Activated CD4-positive, alpha-beta T cell treated with anti-CD3 and anti-CD28 coated beads, Interleukin-2, amount 10 ng/mL, durations not matched to agents 7 days and 5 days (primary cell): Measurements from ENCODE around the gene INVS. TPM values are rescaled to one million over a fixed set of nuclear protein-coding genes. Genes with fewer than 3 reads are reported as not detected.

ENCODE experiments used
- CTCF ChIA-PET: fragments of 350-600 bp; sonication (Branson Sonifier 250); formaldehyde crosslinking; loops from one replicate; lab custom pipeline; 2021; ENCODE audit warnings: antibody characterized with exemption; lab: Charles Lee
- POLR2A ChIA-PET: fragments of 350-600 bp; sonication (Branson Sonifier 250); formaldehyde crosslinking; loops from one replicate; lab custom pipeline; 2021; ENCODE audit warnings: antibody characterized with exemption; lab: Charles Lee
- DNase-seq: peaks from one replicate; pipeline ENCODE4 v3.0.0-alpha.2; 2020
- H3K27ac Mint-ChIP-seq: one replicate; pipeline ENCODE4 v1.8.0; 2021; ENCODE audit warnings: mild to moderate bottlenecking, moderate library complexity, mixed read lengths
- H3K27me3 Mint-ChIP-seq: one replicate; pipeline ENCODE4 v1.8.0; 2021; ENCODE audit warnings: mixed read lengths
- H3K36me3 Mint-ChIP-seq: one replicate; pipeline ENCODE4 v1.8.0; 2021; ENCODE audit warnings: low read depth, mixed read lengths
- H3K4me1 Mint-ChIP-seq: one replicate; pipeline ENCODE4 v1.8.0; 2021; ENCODE audit warnings: mixed read lengths
- H3K4me3 Mint-ChIP-seq: one replicate; pipeline ENCODE4 v1.8.0; 2021; ENCODE audit warnings: mild to moderate bottlenecking, moderate library complexity, mixed read lengths
- H3K9me3 Mint-ChIP-seq: one replicate; pipeline ENCODE4 v1.8.0; 2021; ENCODE audit warnings: mixed read lengths
- total RNA-seq, 2 experiments: library from RNA; stranded (reverse); gene quantifications; one replicate each; pipeline ENCODE4 v1.2.3, GENCODE V29; 2021

The INVS gene
- total RNA-seq, 2 experiments from 2014 or later, result 15.8 to 16.9 TPM

DNA sequence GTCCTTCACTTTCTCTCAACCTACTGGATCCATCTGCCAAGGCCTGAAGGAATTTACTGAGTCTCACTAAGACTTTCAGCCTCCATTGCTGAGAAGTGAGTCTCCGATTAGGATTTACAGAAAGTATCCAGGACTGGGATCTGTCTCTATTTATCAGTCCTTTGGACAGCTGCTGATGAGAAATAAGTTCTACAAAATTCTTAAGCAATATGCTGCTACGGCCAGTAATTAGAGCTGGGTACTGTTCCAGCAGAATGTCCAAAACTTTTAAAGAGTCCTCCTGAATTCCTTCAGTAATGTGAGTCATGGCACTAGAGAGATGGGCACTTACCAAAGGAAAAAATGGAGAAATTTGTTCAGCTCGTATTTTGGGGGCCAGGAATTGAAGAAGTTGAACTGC, 247.8 kb downstream of the INVS start:
- no peak overlapping the region for H3K4me3 Mint-ChIP-seq
- H3K36me3 Mint-ChIP-seq, result peaks cover 25% of the 10 kb centered on the region
- POLR2A ChIA-PET, result no interaction called here
- DNase-seq, result no peak
- H3K4me1 Mint-ChIP-seq, result peaks cover 39% of the 10 kb centered on the region
- H3K27ac Mint-ChIP-seq, result no peak overlapping the region
- no peaks in the 10 kb centered on the region for H3K9me3 Mint-ChIP-seq
- no peaks in the 10 kb centered on the region for H3K27me3 Mint-ChIP-seq
- CTCF ChIA-PET, result interaction anchor here (1.2 kb wide), 1 partner anchor 25 kb away, joined by 3 read pairs; no protein-coding TSS in a partner anchor

GRCh38 chr9:100350188-100350587, 251.1 kb downstream of the INVS start:
- DNase-seq, result no peak
- peaks cover 30% of the 10 kb centered on the region for H3K36me3 Mint-ChIP-seq
- ChIA-PET POLR2A (no interaction called here), CTCF (interaction anchor here (1.2 to 1.9 kb wide), 3 partner anchors 10 to 74 kb away, joined by 3 to 5 read pairs (median 3); no protein-coding TSS in a partner anchor)
- no peak overlapping the region for H3K4me3 Mint-ChIP-seq
- no peaks in the 10 kb centered on the region for H3K27me3 Mint-ChIP-seq
- H3K27ac Mint-ChIP-seq, result no peak overlapping the region
- H3K9me3 Mint-ChIP-seq, result peaks cover 9% of the 10 kb centered on the region
- peaks cover 49% of the 10 kb centered on the region for H3K4me1 Mint-ChIP-seq

Other genes with a start within 250 kb of the INVS start
- gene STX17, start 192.6 kb upstream of the INVS start, total RNA-seq, result 10 to 100 TPM; 36.0 to 36.2 TPM
- 10 to 100 TPM; 16.9 to 18.8 TPM for gene ERP44, start 243 bp upstream of the INVS start, total RNA-seq